ENCODE measurements around the gene PLD5. TPM values are rescaled to one million over a fixed set of nuclear protein-coding genes. Genes with fewer than 3 reads are reported as not detected.

Gene PLD5
- total RNA-seq, 1 experiment from 2014 or later: not detected

GRCh38 chr1:242033447-242033846 lies 491.1 kb downstream of the PLD5 start:
- intact Hi-C loops (cut with micrococcal nuclease; ENCODE audit: unreplicated experiment): no loop called here
- H3K4me1 ChIP-seq (ENCODE audit: control insufficient read depth, insufficient read depth, low read length): no peaks in the 10 kb centered on the region
- H3K27ac ChIP-seq (ENCODE audit: low read length): no peak overlapping the region
- no peaks in the 10 kb centered on the region for H3K27me3 ChIP-seq (ENCODE audit: control insufficient read depth, insufficient read depth, low read length)
- POLR2A ChIA-PET: no interaction called here
- CTCF ChIA-PET: no interaction called here
- TF ChIP-seq POLR2AphosphoS5 (IDR thresholded peaks at IDR 0.05; ENCODE audit: low read depth, low read length): no peak
- H3K36me3 ChIP-seq (ENCODE audit: control insufficient read depth, insufficient read depth, low read length): no peaks in the 10 kb centered on the region
- no peaks in the 10 kb centered on the region for H3K9me3 ChIP-seq (ENCODE audit: control insufficient read depth, insufficient read depth, low read depth, low read length)
- in situ Hi-C loops (cut with HindIII; ENCODE audit: low pct_unique_long_range_greater_than_20kb, low sequenced_read_pairs): no loop called here
- ATAC-seq: no peak
- H3K4me3 ChIP-seq (ENCODE audit: low read depth in 2 of 2, low read length in 2 of 2): no peak overlapping the region
- BruUV-seq (replicated peaks): no TSS peak
- DNase-seq (ENCODE audit: low read depth, low spot score): no peak

All from Panc1 (cell line).